PFSK-1 (cell line): Measurements from ENCODE around the gene S100A8.

Source experiments
- FOXP2 ChIP-seq: optimal IDR thresholded peaks from 2 replicates; pipeline ENCODE3; 2011; ENCODE audit warnings: borderline replicate concordance, control low read depth, inconsistent platforms; ENCODE audit not compliant: insufficient read depth; ENCODE audit errors: extremely low read length, extremely low read depth
- POLR2AphosphoS5 ChIP-seq: IDR thresholded peaks from 2 replicates; pipeline ENCODE4 v1.6.1; 2012; ENCODE audit warnings: low read depth, mild to moderate bottlenecking, control low read depth, low read length, moderate library complexity
- REST ChIP-seq, 2 experiments: IDR thresholded peaks; 2 replicates each; pipeline versions ENCODE4 v1.6.1 to v1.8.0; 2011 to 2012; ENCODE audit warnings: low read depth in 2 of 2, low read length in 2 of 2, control low read depth in 1 of 2, inconsistent platforms in 1 of 2, mild to moderate bottlenecking in 1 of 2, moderate library complexity in 1 of 2; ENCODE audit not compliant: insufficient read depth in 1 of 2
- SIN3A ChIP-seq: IDR thresholded peaks from 2 replicates; pipeline ENCODE4 v1.6.1; 2012; ENCODE audit warnings: mild to moderate bottlenecking, low read length, moderate library complexity, borderline replicate concordance; ENCODE audit not compliant: insufficient read depth

GRCh38 chr1:153430166-153430553, 39.3 kb upstream of the S100A8 start:
- TF ChIP-seq REST (IDR thresholded peaks at IDR 0.05; ENCODE audit: insufficient read depth in 1 of 2, low read depth in 2 of 2, low read length in 2 of 2) (no peak), POLR2AphosphoS5 (no peak), SIN3A (no peak), FOXP2 (no peak)
